Activated CD4-positive, alpha-beta T cell treated with anti-CD3 and anti-CD28 coated beads, Interleukin-2, amount 50 U/mL, for 24 hours (primary cell): ENCODE measurements around the gene ZBTB20.

Experiments used
- DNase-seq, 2 donors: peaks; one replicate each; pipeline ENCODE4 v3.0.0-alpha.2; 2020; ENCODE audit warnings: low read depth in 1 of 2, low spot score in 1 of 2

Gene ZBTB20

GRCh38 chr3:114450008-114450596 lies 697.0 kb downstream of the ZBTB20 start:
- no peak for DNase-seq

- DNase-seq: no peak
Observed at GRCh38 chr3:114449271-114450007, 697.6 kb downstream of the ZBTB20 start.

GRCh38 chr3:114447950-114448479 lies 699.1 kb downstream of the ZBTB20 start:
- no peak for DNase-seq

GRCh38 chr3:114447545-114447944 lies 699.5 kb downstream of the ZBTB20 start:
- no peak for DNase-seq

- DNase-seq: no peak
Observed at GRCh38 chr3:114446600-114446999, 700.5 kb downstream of the ZBTB20 start.

- no peak for DNase-seq
Observed at GRCh38 chr3:114445233-114445632, 701.9 kb downstream of the ZBTB20 start.

GRCh38 chr3:114444216-114444615 lies 702.9 kb downstream of the ZBTB20 start:
- no peak for DNase-seq

- DNase-seq: no peak
Observed at GRCh38 chr3:114442246-114442645, 704.8 kb downstream of the ZBTB20 start.

- no peak for DNase-seq
Observed at GRCh38 chr3:114441386-114441785, 705.7 kb downstream of the ZBTB20 start.

GRCh38 chr3:114440700-114441099 lies 706.4 kb downstream of the ZBTB20 start:
- DNase-seq: no peak

GRCh38 chr3:114439284-114439683 lies 707.8 kb downstream of the ZBTB20 start:
- no peak for DNase-seq

- no peak for DNase-seq
Observed at GRCh38 chr3:114437897-114438296, 709.2 kb downstream of the ZBTB20 start.

- DNase-seq: no peak
Observed at GRCh38 chr3:114436182-114436581, 710.9 kb downstream of the ZBTB20 start.

- DNase-seq: no peak
Observed at GRCh38 chr3:114435386-114436115, 711.5 kb downstream of the ZBTB20 start.

GRCh38 chr3:114432310-114432709 lies 714.8 kb downstream of the ZBTB20 start:
- DNase-seq: no peak

- DNase-seq: no peak
Observed at GRCh38 chr3:114428044-114428595, 719.0 kb downstream of the ZBTB20 start.

- no peak for DNase-seq
Observed at GRCh38 chr3:114427285-114428043, 719.6 kb downstream of the ZBTB20 start.

- DNase-seq: no peak
Observed at GRCh38 chr3:114424337-114424736, 722.8 kb downstream of the ZBTB20 start.

- no peak for DNase-seq
Observed at GRCh38 chr3:114421204-114421603, 725.9 kb downstream of the ZBTB20 start.

GRCh38 chr3:114420072-114420471 lies 727.0 kb downstream of the ZBTB20 start:
- DNase-seq: no peak
